Muscle layer of colon (tissue), 2 donors: ENCODE measurements around the gene TFF3.
"Not testable (repeated sequence)": the region's sequence is repeated elsewhere in the genome, so short reads cannot be mapped to it uniquely, and the experiment has no call there.

ENCODE experiments used
- H3K27ac ChIP-seq: one replicate; pipeline ENCODE4 v1.7.0; 2013; ENCODE audit warnings: low read depth, mild to moderate bottlenecking, low read length, moderate library complexity
- H3K27me3 ChIP-seq, 2 donors: one replicate each; pipeline ENCODE4 v1.7.0; 2013; ENCODE audit warnings: low read length in 2 of 2, mild to moderate bottlenecking in 2 of 2; ENCODE audit not compliant: insufficient read depth in 2 of 2, control insufficient read depth in 1 of 2
- H3K36me3 ChIP-seq: one replicate; pipeline ENCODE4 v1.7.0; 2013; ENCODE audit warnings: mild to moderate bottlenecking, low read length; ENCODE audit not compliant: insufficient read depth
- H3K4me1 ChIP-seq: one replicate; pipeline ENCODE4 v1.7.0; 2013; ENCODE audit warnings: mild to moderate bottlenecking, low read length; ENCODE audit not compliant: insufficient read depth
- H3K4me3 ChIP-seq, 2 donors: one replicate each; pipeline ENCODE4 v1.7.0; 2013; ENCODE audit warnings: low read length in 2 of 2, low read depth in 1 of 2, mild to moderate bottlenecking in 1 of 2, moderate library complexity in 1 of 2
- H3K9ac ChIP-seq: one replicate; pipeline ENCODE4 v1.7.0; 2013; ENCODE audit warnings: low read length
- H3K9me3 ChIP-seq: one replicate; pipeline ENCODE4 v1.7.0; 2013; ENCODE audit warnings: mild to moderate bottlenecking, low read length
- donor health status: abdominal sarcoma.
- donor health status: Adenocarcinoma of cecum.

Gene TFF3

GRCh38 chr21:42300045-42300583 lies 15.1 kb downstream of the TFF3 start:
- H3K27me3 ChIP-seq: no peaks in the 10 kb centered on the region
- no peaks in the 10 kb centered on the region for H3K9me3 ChIP-seq
- peaks cover 25% of the 10 kb centered on the region for H3K36me3 ChIP-seq
- no peak overlapping the region for H3K9ac ChIP-seq
- no peaks in the 10 kb centered on the region for H3K4me1 ChIP-seq
- no peak overlapping the region for H3K4me3 ChIP-seq
- H3K27ac ChIP-seq: no peak overlapping the region

GRCh38 chr21:42299324-42300044 lies 15.7 kb downstream of the TFF3 start:
- Histone ChIP-seq H3K27ac (no peak overlapping the region), H3K4me3 (no peak overlapping the region), H3K27me3 (no peaks in the 10 kb centered on the region), H3K4me1 (no peaks in the 10 kb centered on the region), H3K36me3 (peaks cover 25% of the 10 kb centered on the region), H3K9ac (no peak overlapping the region), H3K9me3 (no peaks in the 10 kb centered on the region)

GRCh38 chr21:42298657-42299056 lies 16.6 kb downstream of the TFF3 start:
- Histone ChIP-seq H3K27ac (no peak overlapping the region), H3K9me3 (no peaks in the 10 kb centered on the region), H3K4me1 (no peaks in the 10 kb centered on the region), H3K36me3 (peaks cover 27% of the 10 kb centered on the region), H3K9ac (no peak overlapping the region), H3K27me3 (no peaks in the 10 kb centered on the region), H3K4me3 (no peak overlapping the region)

GRCh38 chr21:42298237-42298636 lies 17.0 kb downstream of the TFF3 start:
- Histone ChIP-seq H3K4me3 (no peak overlapping the region), H3K4me1 (no peaks in the 10 kb centered on the region), H3K36me3 (peaks cover 31% of the 10 kb centered on the region), H3K27me3 (no peaks in the 10 kb centered on the region), H3K9me3 (no peaks in the 10 kb centered on the region), H3K27ac (no peak overlapping the region), H3K9ac (no peak overlapping the region)

- H3K9me3 ChIP-seq: no peaks in the 10 kb centered on the region
- H3K27me3 ChIP-seq: no peaks in the 10 kb centered on the region
- no peak overlapping the region for H3K9ac ChIP-seq
- H3K4me1 ChIP-seq: no peaks in the 10 kb centered on the region
- H3K4me3 ChIP-seq: no peak overlapping the region
- H3K36me3 ChIP-seq: peaks cover 33% of the 10 kb centered on the region
- H3K27ac ChIP-seq: no peak overlapping the region
Observed at GRCh38 chr21:42297377-42297776, 17.8 kb downstream of the TFF3 start.

- no peaks in the 10 kb centered on the region for H3K4me1 ChIP-seq
- H3K27me3 ChIP-seq: no peaks in the 10 kb centered on the region
- H3K9me3 ChIP-seq: no peaks in the 10 kb centered on the region
- no peak overlapping the region for H3K27ac ChIP-seq
- no peak overlapping the region for H3K4me3 ChIP-seq
- H3K36me3 ChIP-seq: peaks cover 40% of the 10 kb centered on the region
- H3K9ac ChIP-seq: no peak overlapping the region
Observed at GRCh38 chr21:42296501-42296900, 18.7 kb downstream of the TFF3 start.

- Histone ChIP-seq H3K27ac (no peak overlapping the region), H3K36me3 (peaks cover 46% of the 10 kb centered on the region), H3K27me3 (no peaks in the 10 kb centered on the region), H3K9ac (no peak overlapping the region), H3K4me3 (no peak overlapping the region), H3K4me1 (no peaks in the 10 kb centered on the region), H3K9me3 (no peaks in the 10 kb centered on the region)
Observed at GRCh38 chr21:42295845-42296244, 19.4 kb downstream of the TFF3 start.

GRCh38 chr21:42294273-42294880 lies 20.8 kb downstream of the TFF3 start:
- no peak overlapping the region for H3K4me3 ChIP-seq
- H3K36me3 ChIP-seq: peaks cover 53% of the 10 kb centered on the region
- no peak overlapping the region for H3K27ac ChIP-seq
- no peaks in the 10 kb centered on the region for H3K27me3 ChIP-seq
- H3K4me1 ChIP-seq: no peaks in the 10 kb centered on the region
- H3K9ac ChIP-seq: no peak overlapping the region
- no peaks in the 10 kb centered on the region for H3K9me3 ChIP-seq

- Histone ChIP-seq H3K4me1 (no peaks in the 10 kb centered on the region), H3K4me3 (no peak overlapping the region), H3K9ac (no peak overlapping the region), H3K36me3 (peaks cover 48% of the 10 kb centered on the region), H3K27ac (no peak overlapping the region), H3K27me3 (no peaks in the 10 kb centered on the region), H3K9me3 (no peaks in the 10 kb centered on the region)
Observed at GRCh38 chr21:42293649-42294272, 21.4 kb downstream of the TFF3 start.

- not testable (repeated sequence) for H3K4me1 ChIP-seq, H3K27ac ChIP-seq, H3K27me3 ChIP-seq, H3K9ac ChIP-seq, H3K9me3 ChIP-seq, H3K4me3 ChIP-seq
- peaks cover 56% of the 10 kb centered on the region for H3K36me3 ChIP-seq
Observed at GRCh38 chr21:42292563-42293142, 22.6 kb downstream of the TFF3 start.

- Histone ChIP-seq H3K4me1 (no peaks in the 10 kb centered on the region), H3K9ac (no peak overlapping the region), H3K36me3 (peaks cover 58% of the 10 kb centered on the region), H3K4me3 (no peak overlapping the region), H3K27ac (no peak overlapping the region), H3K27me3 (no peaks in the 10 kb centered on the region), H3K9me3 (no peaks in the 10 kb centered on the region)
Observed at GRCh38 chr21:42291751-42292562, 23.3 kb downstream of the TFF3 start.
